ENCODE measurements around the gene KCNE5.
"Not testable (repeated sequence)": the region's sequence is repeated elsewhere in the genome, so short reads cannot be mapped to it uniquely, and the experiment has no call there.

KCNE5 gene

GRCh38 chrX:109655502-109656201, 30.7 kb upstream of the KCNE5 start:
- Histone ChIP-seq H3K4me3 (ENCODE audit: low read length) (no peak overlapping the region), H3K9me2 (replicated peaks; ENCODE audit: insufficient read depth, low read length) (no peaks in the 10 kb centered on the region), H3K27ac (ENCODE audit: low read length) (no peak overlapping the region), H3K27me3 (replicated peaks; ENCODE audit: insufficient read depth, low read length) (no peaks in the 10 kb centered on the region), H3K9me3 (replicated peaks; ENCODE audit: insufficient read depth, low read length) (no peaks in the 10 kb centered on the region), H3F3A (ENCODE audit: insufficient read depth, low read length) (no peaks in the 10 kb centered on the region), H3K4me2 (ENCODE audit: low read depth, low read length) (no peak overlapping the region), H2AFZ (ENCODE audit: low read length) (no peak overlapping the region), H3K9ac (ENCODE audit: low read length) (no peak overlapping the region), H3K36me3 (replicated peaks; ENCODE audit: insufficient read depth, low read length) (no peaks in the 10 kb centered on the region), H4K20me1 (ENCODE audit: insufficient read depth, low read length) (no peaks in the 10 kb centered on the region), H3K4me1 (ENCODE audit: low read length) (no peaks in the 10 kb centered on the region), H3K79me2 (ENCODE audit: low read length) (no peaks in the 10 kb centered on the region)
- TF ChIP-seq CTCF (IDR thresholded peaks at IDR 0.05; ENCODE audit: low read length) (no peak), EZH2phosphoT487 (IDR thresholded peaks at IDR 0.05; ENCODE audit: low read length) (no peak), EZH2 (optimal IDR thresholded peaks at IDR 0.05; ENCODE audit: low read depth, low read length) (no peak)
- no peak for DNase-seq

- no peaks in the 10 kb centered on the region for H3K79me2 ChIP-seq (ENCODE audit: low read length)
- DNase-seq = no peak
- H3K9me3 ChIP-seq (replicated peaks; ENCODE audit: insufficient read depth, low read length) = no peaks in the 10 kb centered on the region
- H3K27me3 ChIP-seq (replicated peaks; ENCODE audit: insufficient read depth, low read length) = no peaks in the 10 kb centered on the region
- H3F3A ChIP-seq (ENCODE audit: insufficient read depth, low read length) = no peaks in the 10 kb centered on the region
- no peaks in the 10 kb centered on the region for H3K36me3 ChIP-seq (replicated peaks; ENCODE audit: insufficient read depth, low read length)
- no peak overlapping the region for H3K9ac ChIP-seq (ENCODE audit: low read length)
- H3K4me3 ChIP-seq (ENCODE audit: low read length) = no peak overlapping the region
- no peak overlapping the region for H2AFZ ChIP-seq (ENCODE audit: low read length)
- H3K4me2 ChIP-seq (ENCODE audit: low read depth, low read length) = no peak overlapping the region
- H3K27ac ChIP-seq (ENCODE audit: low read length) = no peak overlapping the region
- TF ChIP-seq EZH2 (optimal IDR thresholded peaks at IDR 0.05; ENCODE audit: low read depth, low read length) = no peak
- no peak for TF ChIP-seq EZH2phosphoT487 (IDR thresholded peaks at IDR 0.05; ENCODE audit: low read length)
- TF ChIP-seq CTCF (IDR thresholded peaks at IDR 0.05; ENCODE audit: low read length) = no peak
- no peaks in the 10 kb centered on the region for H3K9me2 ChIP-seq (replicated peaks; ENCODE audit: insufficient read depth, low read length)
- no peaks in the 10 kb centered on the region for H3K4me1 ChIP-seq (ENCODE audit: low read length)
- H4K20me1 ChIP-seq (ENCODE audit: insufficient read depth, low read length) = no peaks in the 10 kb centered on the region
Measured at GRCh38 chrX:109654516-109655109, 29.6 kb upstream of the KCNE5 start.

- H3K4me1 ChIP-seq (ENCODE audit: low read length); H3K4me2 ChIP-seq (ENCODE audit: low read depth, low read length); H3K9me3 ChIP-seq (replicated peaks; ENCODE audit: insufficient read depth, low read length); H3K27me3 ChIP-seq (replicated peaks; ENCODE audit: insufficient read depth, low read length); H3K36me3 ChIP-seq (replicated peaks; ENCODE audit: insufficient read depth, low read length); H2AFZ ChIP-seq (ENCODE audit: low read length); H3K27ac ChIP-seq (ENCODE audit: low read length); H3K4me3 ChIP-seq (ENCODE audit: low read length); DNase-seq; H4K20me1 ChIP-seq (ENCODE audit: insufficient read depth, low read length); H3K9me2 ChIP-seq (replicated peaks; ENCODE audit: insufficient read depth, low read length); H3K9ac ChIP-seq (ENCODE audit: low read length); H3K79me2 ChIP-seq (ENCODE audit: low read length); H3F3A ChIP-seq (ENCODE audit: insufficient read depth, low read length): not testable (repeated sequence)
Measured at GRCh38 chrX:109644671-109645070, 19.7 kb upstream of the KCNE5 start.

GRCh38 chrX:109643687-109644086, 18.7 kb upstream of the KCNE5 start:
- Histone ChIP-seq H3K27ac (ENCODE audit: low read length) (no peak overlapping the region), H3K4me2 (ENCODE audit: low read depth, low read length) (no peak overlapping the region), H3K4me3 (ENCODE audit: low read length) (no peak overlapping the region)

More at GRCh38 chrX:109643687-109644086, 18.7 kb upstream of the KCNE5 start:
- Histone ChIP-seq H3K79me2 (ENCODE audit: low read length) (no peaks in the 10 kb centered on the region), H3K9me3 (replicated peaks; ENCODE audit: insufficient read depth, low read length) (no peaks in the 10 kb centered on the region), H3F3A (ENCODE audit: insufficient read depth, low read length) (no peaks in the 10 kb centered on the region), H4K20me1 (ENCODE audit: insufficient read depth, low read length) (no peaks in the 10 kb centered on the region), H3K36me3 (replicated peaks; ENCODE audit: insufficient read depth, low read length) (no peaks in the 10 kb centered on the region), H3K9me2 (replicated peaks; ENCODE audit: insufficient read depth, low read length) (no peaks in the 10 kb centered on the region), H3K4me1 (ENCODE audit: low read length) (no peaks in the 10 kb centered on the region), H3K27me3 (replicated peaks; ENCODE audit: insufficient read depth, low read length) (no peaks in the 10 kb centered on the region), H3K9ac (ENCODE audit: low read length) (no peak overlapping the region), H2AFZ (ENCODE audit: low read length) (no peak overlapping the region)
- no peak for TF ChIP-seq EZH2 (optimal IDR thresholded peaks at IDR 0.05; ENCODE audit: low read depth, low read length)
- no peak for TF ChIP-seq CTCF (IDR thresholded peaks at IDR 0.05; ENCODE audit: low read length)
- no peak for TF ChIP-seq EZH2phosphoT487 (IDR thresholded peaks at IDR 0.05; ENCODE audit: low read length)
- no peak for DNase-seq

All from MM.1S (cell line).